Measurements from ENCODE around the gene CCNT2. TPM values are rescaled to one million over a fixed set of nuclear protein-coding genes. Genes with fewer than 3 reads are reported as not detected.

The CCNT2 gene
- total RNA-seq, 1 experiment from 2014 or later: 38.1 TPM

DNA sequence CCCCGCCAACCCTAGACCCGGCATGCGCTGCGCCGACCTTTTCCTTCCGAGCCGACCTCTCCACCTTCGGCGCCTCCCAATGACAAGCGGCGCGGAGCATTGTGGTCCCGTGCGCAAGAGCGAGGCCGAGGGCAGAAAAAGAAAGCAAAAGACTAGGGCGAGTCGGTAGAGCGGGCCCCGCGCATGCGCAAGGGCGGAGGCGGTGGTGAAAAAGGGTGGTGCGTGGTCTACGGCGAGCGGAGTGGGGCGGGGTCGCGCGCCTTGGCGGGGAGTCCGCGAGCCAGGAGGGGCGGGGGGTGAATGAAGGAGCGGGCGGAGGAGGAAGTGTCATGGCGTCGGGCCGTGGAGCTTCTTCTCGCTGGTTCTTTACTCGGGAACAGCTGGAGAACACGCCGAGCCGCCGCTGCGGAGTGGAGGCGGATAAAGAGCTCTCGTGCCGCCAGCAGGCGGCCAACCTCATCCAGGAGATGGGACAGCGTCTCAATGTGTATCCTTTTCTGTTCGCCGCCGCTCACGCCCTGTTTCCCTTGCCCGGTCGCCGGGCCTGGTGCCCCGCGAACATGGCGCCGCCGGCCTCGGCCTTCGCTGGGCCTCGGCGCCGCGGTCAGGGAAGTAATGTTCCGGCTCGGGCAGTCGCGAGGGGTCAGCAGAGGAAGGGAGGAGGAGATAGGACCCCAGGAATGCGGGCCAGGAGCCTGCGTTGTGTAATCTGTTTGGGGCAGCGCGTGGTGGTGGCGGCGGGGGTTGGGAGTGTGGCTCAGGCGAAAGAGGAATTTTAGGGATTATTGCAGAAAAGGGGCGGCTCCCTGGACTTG lies at the start of gene CCNT2 (continued):
- TF ChIP-seq ARID4B (CRISPR knock-in tag; IDR thresholded peaks at IDR 0.05; ENCODE audit: borderline replicate concordance) (0 out of 2 replicates have a peak, but pooled peaks have one; percentile 46), NFATC4 (CRISPR knock-in tag; IDR thresholded peaks at IDR 0.05) (no peak), RELA (CRISPR knock-in tag; IDR thresholded peaks at IDR 0.05; ENCODE audit: borderline replicate concordance) (no peak), ZNF317 (CRISPR knock-in tag; IDR thresholded peaks at IDR 0.05; ENCODE audit: borderline replicate concordance, low read depth) (no peak), ZNF416 (CRISPR knock-in tag; IDR thresholded peaks at IDR 0.05) (no peak), AFF4 (CRISPR knock-in tag; IDR thresholded peaks at IDR 0.05; ENCODE audit: borderline replicate concordance) (no peak), PRRX2 (CRISPR knock-in tag; IDR thresholded peaks at IDR 0.05) (no peak), STAT6 (CRISPR knock-in tag; conservative IDR thresholded peaks at IDR 0.05; ENCODE audit: low read depth) (no peak), CREB1 (CRISPR knock-in tag; IDR thresholded peaks at IDR 0.05) (no peak), HMGA2 (CRISPR knock-in tag; IDR thresholded peaks at IDR 0.05) (no peak), CREM (CRISPR knock-in tag; IDR thresholded peaks at IDR 0.05) (peak; percentile 91; the same call in 1 of the 2 replicates), SMAD4 (CRISPR knock-in tag; IDR thresholded peaks at IDR 0.05) (no peak), ELF4 (CRISPR knock-in tag; IDR thresholded peaks at IDR 0.05; ENCODE audit: low read depth) (no peak), TP53 (CRISPR knock-in tag; IDR thresholded peaks at IDR 0.05) (no peak)
- TF ChIP-seq, protein P1, sequence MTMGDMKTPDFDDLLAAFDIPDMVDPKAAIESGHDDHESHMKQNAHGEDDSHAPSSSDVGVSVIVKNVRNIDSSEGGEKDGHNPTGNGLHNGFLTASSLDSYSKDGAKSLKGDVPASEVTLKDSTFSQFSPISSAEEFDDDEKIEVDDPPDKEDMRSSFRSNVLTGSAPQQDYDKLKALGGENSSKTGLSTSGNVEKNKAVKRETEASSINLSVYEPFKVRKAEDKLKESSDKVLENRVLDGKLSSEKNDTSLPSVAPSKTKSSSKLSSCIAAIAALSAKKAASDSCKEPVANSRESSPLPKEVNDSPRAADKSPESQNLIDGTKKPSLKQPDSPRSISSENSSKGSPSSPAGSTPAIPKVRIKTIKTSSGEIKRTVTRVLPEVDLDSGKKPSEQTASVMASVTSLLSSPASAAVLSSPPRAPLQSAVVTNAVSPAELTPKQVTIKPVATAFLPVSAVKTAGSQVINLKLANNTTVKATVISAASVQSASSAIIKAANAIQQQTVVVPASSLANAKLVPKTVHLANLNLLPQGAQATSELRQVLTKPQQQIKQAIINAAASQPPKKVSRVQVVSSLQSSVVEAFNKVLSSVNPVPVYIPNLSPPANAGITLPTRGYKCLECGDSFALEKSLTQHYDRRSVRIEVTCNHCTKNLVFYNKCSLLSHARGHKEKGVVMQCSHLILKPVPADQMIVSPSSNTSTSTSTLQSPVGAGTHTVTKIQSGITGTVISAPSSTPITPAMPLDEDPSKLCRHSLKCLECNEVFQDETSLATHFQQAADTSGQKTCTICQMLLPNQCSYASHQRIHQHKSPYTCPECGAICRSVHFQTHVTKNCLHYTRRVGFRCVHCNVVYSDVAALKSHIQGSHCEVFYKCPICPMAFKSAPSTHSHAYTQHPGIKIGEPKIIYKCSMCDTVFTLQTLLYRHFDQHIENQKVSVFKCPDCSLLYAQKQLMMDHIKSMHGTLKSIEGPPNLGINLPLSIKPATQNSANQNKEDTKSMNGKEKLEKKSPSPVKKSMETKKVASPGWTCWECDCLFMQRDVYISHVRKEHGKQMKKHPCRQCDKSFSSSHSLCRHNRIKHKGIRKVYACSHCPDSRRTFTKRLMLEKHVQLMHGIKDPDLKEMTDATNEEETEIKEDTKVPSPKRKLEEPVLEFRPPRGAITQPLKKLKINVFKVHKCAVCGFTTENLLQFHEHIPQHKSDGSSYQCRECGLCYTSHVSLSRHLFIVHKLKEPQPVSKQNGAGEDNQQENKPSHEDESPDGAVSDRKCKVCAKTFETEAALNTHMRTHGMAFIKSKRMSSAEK (CRISPR knock-in tag; IDR thresholded peaks at IDR 0.05; ENCODE audit: borderline replicate concordance): no peak
- TF ChIP-seq, protein P2, sequence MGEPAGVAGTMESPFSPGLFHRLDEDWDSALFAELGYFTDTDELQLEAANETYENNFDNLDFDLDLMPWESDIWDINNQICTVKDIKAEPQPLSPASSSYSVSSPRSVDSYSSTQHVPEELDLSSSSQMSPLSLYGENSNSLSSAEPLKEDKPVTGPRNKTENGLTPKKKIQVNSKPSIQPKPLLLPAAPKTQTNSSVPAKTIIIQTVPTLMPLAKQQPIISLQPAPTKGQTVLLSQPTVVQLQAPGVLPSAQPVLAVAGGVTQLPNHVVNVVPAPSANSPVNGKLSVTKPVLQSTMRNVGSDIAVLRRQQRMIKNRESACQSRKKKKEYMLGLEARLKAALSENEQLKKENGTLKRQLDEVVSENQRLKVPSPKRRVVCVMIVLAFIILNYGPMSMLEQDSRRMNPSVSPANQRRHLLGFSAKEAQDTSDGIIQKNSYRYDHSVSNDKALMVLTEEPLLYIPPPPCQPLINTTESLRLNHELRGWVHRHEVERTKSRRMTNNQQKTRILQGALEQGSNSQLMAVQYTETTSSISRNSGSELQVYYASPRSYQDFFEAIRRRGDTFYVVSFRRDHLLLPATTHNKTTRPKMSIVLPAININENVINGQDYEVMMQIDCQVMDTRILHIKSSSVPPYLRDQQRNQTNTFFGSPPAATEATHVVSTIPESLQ (CRISPR knock-in tag; IDR thresholded peaks at IDR 0.05): no peak
- TF ChIP-seq, protein P3, sequence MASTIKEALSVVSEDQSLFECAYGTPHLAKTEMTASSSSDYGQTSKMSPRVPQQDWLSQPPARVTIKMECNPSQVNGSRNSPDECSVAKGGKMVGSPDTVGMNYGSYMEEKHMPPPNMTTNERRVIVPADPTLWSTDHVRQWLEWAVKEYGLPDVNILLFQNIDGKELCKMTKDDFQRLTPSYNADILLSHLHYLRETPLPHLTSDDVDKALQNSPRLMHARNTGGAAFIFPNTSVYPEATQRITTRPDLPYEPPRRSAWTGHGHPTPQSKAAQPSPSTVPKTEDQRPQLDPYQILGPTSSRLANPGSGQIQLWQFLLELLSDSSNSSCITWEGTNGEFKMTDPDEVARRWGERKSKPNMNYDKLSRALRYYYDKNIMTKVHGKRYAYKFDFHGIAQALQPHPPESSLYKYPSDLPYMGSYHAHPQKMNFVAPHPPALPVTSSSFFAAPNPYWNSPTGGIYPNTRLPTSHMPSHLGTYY (CRISPR knock-in tag; IDR thresholded peaks at IDR 0.05): no peak
